ENCODE data around the gene ST6GALNAC6.

GRCh38 chr9:127873886-127874285 is 25.5 kb downstream of the ST6GALNAC6 start:
- TF ChIP-seq, protein P1, sequence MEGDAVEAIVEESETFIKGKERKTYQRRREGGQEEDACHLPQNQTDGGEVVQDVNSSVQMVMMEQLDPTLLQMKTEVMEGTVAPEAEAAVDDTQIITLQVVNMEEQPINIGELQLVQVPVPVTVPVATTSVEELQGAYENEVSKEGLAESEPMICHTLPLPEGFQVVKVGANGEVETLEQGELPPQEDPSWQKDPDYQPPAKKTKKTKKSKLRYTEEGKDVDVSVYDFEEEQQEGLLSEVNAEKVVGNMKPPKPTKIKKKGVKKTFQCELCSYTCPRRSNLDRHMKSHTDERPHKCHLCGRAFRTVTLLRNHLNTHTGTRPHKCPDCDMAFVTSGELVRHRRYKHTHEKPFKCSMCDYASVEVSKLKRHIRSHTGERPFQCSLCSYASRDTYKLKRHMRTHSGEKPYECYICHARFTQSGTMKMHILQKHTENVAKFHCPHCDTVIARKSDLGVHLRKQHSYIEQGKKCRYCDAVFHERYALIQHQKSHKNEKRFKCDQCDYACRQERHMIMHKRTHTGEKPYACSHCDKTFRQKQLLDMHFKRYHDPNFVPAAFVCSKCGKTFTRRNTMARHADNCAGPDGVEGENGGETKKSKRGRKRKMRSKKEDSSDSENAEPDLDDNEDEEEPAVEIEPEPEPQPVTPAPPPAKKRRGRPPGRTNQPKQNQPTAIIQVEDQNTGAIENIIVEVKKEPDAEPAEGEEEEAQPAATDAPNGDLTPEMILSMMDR (IDR thresholded peaks at IDR 0.05), result no peak
- no peak for TF ChIP-seq POLR2A (IDR thresholded peaks at IDR 0.05)

All from lower leg skin (tissue), 3 donors.